ENCODE results near the gene HMGXB4. TPM values are rescaled to one million over a fixed set of nuclear protein-coding genes. Genes with fewer than 3 reads are reported as not detected.
A peak's percentile ranks its signal among the peaks of the same experiment; 100 is the strongest.

Gene HMGXB4
- total and polyA plus RNA-seq, 9 of the 15 experiments (the other 6 are each of a cell fraction or from before 2014, with no cell fraction given) = 9.9 to 31.4 (median 24.8) TPM

GRCh38 chr22:35219012-35219411, 38.3 kb upstream of the HMGXB4 start (continued):
- no peak for TF ChIP-seq THAP12 (CRISPR knock-in tag; IDR thresholded peaks at IDR 0.05)
- no peak for TF ChIP-seq DDX20 (tag; IDR thresholded peaks at IDR 0.05; ENCODE audit: low read depth)
- no peak for TF ChIP-seq NFXL1 (CRISPR knock-in tag; IDR thresholded peaks at IDR 0.05)
- TF ChIP-seq, protein P1, sequence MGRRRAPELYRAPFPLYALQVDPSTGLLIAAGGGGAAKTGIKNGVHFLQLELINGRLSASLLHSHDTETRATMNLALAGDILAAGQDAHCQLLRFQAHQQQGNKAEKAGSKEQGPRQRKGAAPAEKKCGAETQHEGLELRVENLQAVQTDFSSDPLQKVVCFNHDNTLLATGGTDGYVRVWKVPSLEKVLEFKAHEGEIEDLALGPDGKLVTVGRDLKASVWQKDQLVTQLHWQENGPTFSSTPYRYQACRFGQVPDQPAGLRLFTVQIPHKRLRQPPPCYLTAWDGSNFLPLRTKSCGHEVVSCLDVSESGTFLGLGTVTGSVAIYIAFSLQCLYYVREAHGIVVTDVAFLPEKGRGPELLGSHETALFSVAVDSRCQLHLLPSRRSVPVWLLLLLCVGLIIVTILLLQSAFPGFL (CRISPR knock-in tag; IDR thresholded peaks at IDR 0.05) = no peak
- TF ChIP-seq MLLT1 (IDR thresholded peaks at IDR 0.05) = peak in 1 of 2 experiments; percentile 81; a peak in 2 of 4 replicates
- TF ChIP-seq, protein P2, sequence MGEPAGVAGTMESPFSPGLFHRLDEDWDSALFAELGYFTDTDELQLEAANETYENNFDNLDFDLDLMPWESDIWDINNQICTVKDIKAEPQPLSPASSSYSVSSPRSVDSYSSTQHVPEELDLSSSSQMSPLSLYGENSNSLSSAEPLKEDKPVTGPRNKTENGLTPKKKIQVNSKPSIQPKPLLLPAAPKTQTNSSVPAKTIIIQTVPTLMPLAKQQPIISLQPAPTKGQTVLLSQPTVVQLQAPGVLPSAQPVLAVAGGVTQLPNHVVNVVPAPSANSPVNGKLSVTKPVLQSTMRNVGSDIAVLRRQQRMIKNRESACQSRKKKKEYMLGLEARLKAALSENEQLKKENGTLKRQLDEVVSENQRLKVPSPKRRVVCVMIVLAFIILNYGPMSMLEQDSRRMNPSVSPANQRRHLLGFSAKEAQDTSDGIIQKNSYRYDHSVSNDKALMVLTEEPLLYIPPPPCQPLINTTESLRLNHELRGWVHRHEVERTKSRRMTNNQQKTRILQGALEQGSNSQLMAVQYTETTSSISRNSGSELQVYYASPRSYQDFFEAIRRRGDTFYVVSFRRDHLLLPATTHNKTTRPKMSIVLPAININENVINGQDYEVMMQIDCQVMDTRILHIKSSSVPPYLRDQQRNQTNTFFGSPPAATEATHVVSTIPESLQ (CRISPR knock-in tag; IDR thresholded peaks at IDR 0.05) = no peak
- no peak for TF ChIP-seq DIDO1 (tag; IDR thresholded peaks at IDR 0.05; ENCODE audit: low read depth)
- TF ChIP-seq SAFB (IDR thresholded peaks at IDR 0.05; ENCODE audit: borderline replicate concordance, low read depth, low read length) = no peak
- TF ChIP-seq GABPA (tag; conservative IDR thresholded peaks at IDR 0.05; ENCODE audit: low read depth) = no peak
- TF ChIP-seq U2AF1 (optimal IDR thresholded peaks at IDR 0.05; ENCODE audit: low read depth, low read length) = no peak
